Measurements from ENCODE around the gene SRGAP3. TPM values are rescaled to one million over a fixed set of nuclear protein-coding genes. Genes with fewer than 3 reads are reported as not detected.

The SRGAP3 gene
- total RNA-seq, 1 experiment from 2014 or later = 0.69 TPM

DNA sequence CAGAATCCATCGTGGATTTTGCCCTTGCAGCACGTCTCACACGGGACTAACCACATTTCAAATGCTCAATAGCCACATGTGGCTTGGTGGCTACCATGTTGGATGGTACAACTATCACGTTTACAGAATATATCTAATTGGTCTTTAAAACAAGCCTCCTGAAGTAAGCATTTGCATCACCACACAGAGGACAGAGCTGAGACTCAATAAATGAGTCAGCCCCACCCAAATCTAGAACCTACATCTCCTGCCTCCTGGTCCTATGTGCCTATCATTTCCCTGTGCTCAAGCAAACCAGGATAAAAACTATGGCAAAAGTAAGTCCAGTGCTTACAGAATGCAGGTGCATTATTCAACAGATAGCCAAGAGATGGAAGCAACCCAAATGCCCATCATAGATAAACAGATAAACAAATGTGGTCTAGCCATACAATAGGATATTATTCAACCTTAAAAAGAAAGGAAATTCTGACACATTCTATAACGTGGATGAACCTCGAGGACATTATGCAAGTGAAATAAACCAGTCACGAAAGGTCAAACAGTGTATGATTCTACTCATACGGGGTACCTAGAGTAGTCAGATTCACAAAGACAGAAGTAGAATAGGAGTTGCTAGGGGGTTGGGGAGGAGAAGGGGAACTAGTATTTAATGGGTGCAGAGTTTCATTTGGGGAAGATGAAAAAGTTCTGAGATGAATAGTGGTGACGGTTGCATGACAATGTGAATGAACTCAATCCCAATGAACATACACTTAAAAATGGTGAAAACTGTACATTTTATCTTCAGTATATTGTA, 43.9 kb downstream of the SRGAP3 start:
- ChIA-PET CTCF (no interaction called here), POLR2A (ENCODE audit: low non-redundant PET) (no interaction called here)
- intact Hi-C loops (cut with micrococcal nuclease; ENCODE audit: unreplicated experiment) = no loop called here
- no peaks in the 10 kb centered on the region for H3K36me3 ChIP-seq (ENCODE audit: insufficient read depth, low read length, poor library complexity, severe bottlenecking)
- H3K4me3 ChIP-seq (ENCODE audit: low read depth, low read length, poor library complexity, severe bottlenecking) = no peak overlapping the region
- no peak for TF ChIP-seq EZH2 (IDR thresholded peaks at IDR 0.05; ENCODE audit: borderline replicate concordance, low read depth, low read length, poor library complexity, severe bottlenecking)
- TF ChIP-seq, protein P1, sequence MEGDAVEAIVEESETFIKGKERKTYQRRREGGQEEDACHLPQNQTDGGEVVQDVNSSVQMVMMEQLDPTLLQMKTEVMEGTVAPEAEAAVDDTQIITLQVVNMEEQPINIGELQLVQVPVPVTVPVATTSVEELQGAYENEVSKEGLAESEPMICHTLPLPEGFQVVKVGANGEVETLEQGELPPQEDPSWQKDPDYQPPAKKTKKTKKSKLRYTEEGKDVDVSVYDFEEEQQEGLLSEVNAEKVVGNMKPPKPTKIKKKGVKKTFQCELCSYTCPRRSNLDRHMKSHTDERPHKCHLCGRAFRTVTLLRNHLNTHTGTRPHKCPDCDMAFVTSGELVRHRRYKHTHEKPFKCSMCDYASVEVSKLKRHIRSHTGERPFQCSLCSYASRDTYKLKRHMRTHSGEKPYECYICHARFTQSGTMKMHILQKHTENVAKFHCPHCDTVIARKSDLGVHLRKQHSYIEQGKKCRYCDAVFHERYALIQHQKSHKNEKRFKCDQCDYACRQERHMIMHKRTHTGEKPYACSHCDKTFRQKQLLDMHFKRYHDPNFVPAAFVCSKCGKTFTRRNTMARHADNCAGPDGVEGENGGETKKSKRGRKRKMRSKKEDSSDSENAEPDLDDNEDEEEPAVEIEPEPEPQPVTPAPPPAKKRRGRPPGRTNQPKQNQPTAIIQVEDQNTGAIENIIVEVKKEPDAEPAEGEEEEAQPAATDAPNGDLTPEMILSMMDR (conservative IDR thresholded peaks at IDR 0.05; ENCODE audit: low read depth, low read length) = no peak
- no peaks in the 10 kb centered on the region for H3K27me3 ChIP-seq (replicated peaks; ENCODE audit: insufficient read depth, low read depth, low read length, poor library complexity)
- DNase-seq (ENCODE audit: low spot score) = no peak
- H3K27ac ChIP-seq (ENCODE audit: low read depth, low read length, poor library complexity, severe bottlenecking) = no peak overlapping the region
- H3K9me3 ChIP-seq (ENCODE audit: low read depth, low read length, poor library complexity, severe bottlenecking) = no peaks in the 10 kb centered on the region
- BruUV-seq (replicated peaks) = no TSS peak
- no peaks in the 10 kb centered on the region for H3K4me1 ChIP-seq (ENCODE audit: insufficient read depth, low read length, poor library complexity, severe bottlenecking)

DNA sequence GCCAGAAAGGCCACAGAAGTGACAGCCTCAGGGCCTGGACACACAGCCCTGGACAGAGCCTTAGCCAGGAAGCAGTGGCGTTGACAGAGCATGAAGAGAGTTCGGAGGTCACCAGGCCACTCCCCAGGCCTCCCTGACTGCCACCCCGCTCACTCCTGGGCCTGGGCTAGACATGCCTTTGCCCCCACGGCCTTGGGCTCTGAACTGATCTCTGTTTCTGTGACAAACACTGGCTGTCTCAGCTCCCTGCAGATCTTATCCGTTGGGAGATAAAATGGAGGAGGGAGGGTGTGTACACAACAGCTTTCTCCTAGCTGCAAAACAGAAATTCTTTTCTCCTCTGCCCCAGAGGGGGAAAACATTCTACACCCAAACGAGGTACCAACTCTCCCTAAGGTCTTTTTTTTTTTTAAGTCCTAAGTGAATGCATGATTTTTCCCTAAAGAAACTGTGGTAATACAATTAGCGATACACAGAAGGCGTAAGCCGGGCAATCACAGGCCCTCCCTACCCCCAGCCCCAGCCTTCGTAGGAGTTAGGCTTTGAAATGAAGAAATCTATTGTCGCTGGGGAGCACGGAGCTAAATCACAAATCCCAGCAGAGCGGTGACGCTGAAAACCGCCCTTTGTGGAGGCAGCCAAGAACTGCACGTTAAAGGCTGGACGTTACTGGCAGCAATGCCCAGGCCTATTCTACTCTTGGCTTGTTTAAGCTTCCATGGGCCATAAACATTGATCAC, 45.0 kb downstream of the SRGAP3 start:
- BruUV-seq (replicated peaks) = no TSS peak
- H3K36me3 ChIP-seq (ENCODE audit: insufficient read depth, low read length, poor library complexity, severe bottlenecking) = no peaks in the 10 kb centered on the region
- no peaks in the 10 kb centered on the region for H3K4me1 ChIP-seq (ENCODE audit: insufficient read depth, low read length, poor library complexity, severe bottlenecking)
- no peaks in the 10 kb centered on the region for H3K27me3 ChIP-seq (replicated peaks; ENCODE audit: insufficient read depth, low read depth, low read length, poor library complexity)
- CTCF ChIA-PET = no interaction called here
- H3K9me3 ChIP-seq (ENCODE audit: low read depth, low read length, poor library complexity, severe bottlenecking) = no peaks in the 10 kb centered on the region
- intact Hi-C loops (cut with micrococcal nuclease; ENCODE audit: unreplicated experiment) = no loop called here
- no peak for DNase-seq (ENCODE audit: low spot score)
- TF ChIP-seq, protein P1 (conservative IDR thresholded peaks at IDR 0.05; ENCODE audit: low read depth, low read length) = no peak
- no peak for TF ChIP-seq EZH2 (IDR thresholded peaks at IDR 0.05; ENCODE audit: borderline replicate concordance, low read depth, low read length, poor library complexity, severe bottlenecking)
- H3K27ac ChIP-seq (ENCODE audit: low read depth, low read length, poor library complexity, severe bottlenecking) = no peak overlapping the region
- no peak overlapping the region for H3K4me3 ChIP-seq (ENCODE audit: low read depth, low read length, poor library complexity, severe bottlenecking)
- POLR2A ChIA-PET (ENCODE audit: low non-redundant PET) = interaction anchor here (0.6 kb wide), 1 partner anchor 588 kb away, joined by 3 read pairs; the partner anchor contains the start of gene ARPC4

DNA sequence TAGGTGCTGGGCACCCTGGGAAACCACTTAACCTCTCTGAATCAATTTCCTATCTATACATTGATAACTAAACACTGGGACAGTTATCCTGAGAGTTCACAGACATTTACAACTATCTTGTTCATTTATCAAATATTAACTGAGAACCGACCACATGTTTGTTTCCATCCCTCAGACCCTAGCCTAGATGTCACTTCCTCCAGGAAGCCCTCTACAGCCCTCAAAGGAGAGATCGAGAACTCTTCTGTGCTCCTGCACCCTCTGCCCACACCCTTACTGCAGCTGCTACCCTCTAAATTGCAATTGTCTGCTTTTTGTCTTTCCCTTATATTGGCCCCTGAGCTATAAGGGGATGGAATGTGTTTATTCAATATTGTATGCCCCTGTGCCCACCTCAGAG, 46.1 kb downstream of the SRGAP3 start:
- intact Hi-C loops (cut with micrococcal nuclease; ENCODE audit: unreplicated experiment) = no loop called here
- H3K9me3 ChIP-seq (ENCODE audit: low read depth, low read length, poor library complexity, severe bottlenecking) = no peaks in the 10 kb centered on the region
- TF ChIP-seq, protein P1 (conservative IDR thresholded peaks at IDR 0.05; ENCODE audit: low read depth, low read length) = no peak
- TF ChIP-seq EZH2 (IDR thresholded peaks at IDR 0.05; ENCODE audit: borderline replicate concordance, low read depth, low read length, poor library complexity, severe bottlenecking) = no peak
- CTCF ChIA-PET = no interaction called here
- no peaks in the 10 kb centered on the region for H3K36me3 ChIP-seq (ENCODE audit: insufficient read depth, low read length, poor library complexity, severe bottlenecking)
- H3K4me1 ChIP-seq (ENCODE audit: insufficient read depth, low read length, poor library complexity, severe bottlenecking) = no peaks in the 10 kb centered on the region
- no peaks in the 10 kb centered on the region for H3K27me3 ChIP-seq (replicated peaks; ENCODE audit: insufficient read depth, low read depth, low read length, poor library complexity)
- H3K27ac ChIP-seq (ENCODE audit: low read depth, low read length, poor library complexity, severe bottlenecking) = no peak overlapping the region
- H3K4me3 ChIP-seq (ENCODE audit: low read depth, low read length, poor library complexity, severe bottlenecking) = no peak overlapping the region
- DNase-seq (ENCODE audit: low spot score) = no peak
- no TSS peak for BruUV-seq (replicated peaks)
- POLR2A ChIA-PET (ENCODE audit: low non-redundant PET) = no interaction called here

Measured in A673 (cell line).